ENCODE measurements around the gene ZBTB7A. TPM values are rescaled to one million over a fixed set of nuclear protein-coding genes. Genes with fewer than 3 reads are reported as not detected.

ZBTB7A gene
- 12.3 to 20.4 TPM (median 17.9 TPM) in 5 replicates for total RNA-seq (2022; extraction: Qiagen RNA extraction; ENCODE audit: low read depth)

DNA sequence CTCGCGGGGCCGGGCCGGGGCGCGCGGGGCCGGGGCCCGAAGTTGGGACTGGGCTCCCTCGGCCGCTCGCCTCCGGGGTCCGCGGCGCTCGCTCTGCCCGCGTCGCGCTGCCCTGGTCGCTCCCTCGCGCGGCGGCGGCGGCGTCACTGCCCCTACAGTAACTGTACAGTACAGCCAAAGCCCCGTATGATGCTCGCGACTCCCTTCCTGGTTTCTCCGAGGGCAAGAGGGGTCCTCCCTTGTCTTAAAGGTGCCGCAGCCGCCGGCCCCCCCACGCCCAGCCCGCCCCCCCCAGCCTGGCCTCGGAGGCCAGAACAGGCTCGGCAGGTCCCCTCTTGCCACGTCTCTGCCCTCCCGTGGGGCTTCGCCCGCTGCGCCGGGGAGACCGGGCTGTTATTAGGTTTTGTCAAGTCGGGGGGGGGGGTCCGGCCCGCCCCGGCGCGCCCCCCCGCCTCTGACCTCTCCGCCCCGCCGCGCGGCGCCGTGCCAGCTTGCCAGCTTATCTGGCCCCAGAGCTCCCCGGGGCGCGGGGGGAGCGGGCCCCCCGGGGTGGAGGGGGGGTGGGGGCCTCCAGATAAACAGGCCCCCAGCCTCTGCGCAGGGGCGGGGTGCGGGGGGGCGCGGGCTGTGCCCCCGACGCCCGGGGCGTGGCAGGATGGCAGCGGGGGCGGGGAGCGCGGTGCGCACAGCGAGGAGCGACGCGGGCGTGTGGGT is at the start of gene ZBTB7A:
TSS of gene ZBTB7A (minus strand) at position 218 of the 714 bp plus-strand sequence. CDS start 11,667 bp downstream, outside the sequence.

GRCh38 chr19:4007021-4007835 is 59.5 kb downstream of the ZBTB7A start, which contains the start of gene PIAS4:
Gene PIAS4 (plus strand): TSS chr19:4007736. CDS start chr19:4007761, 25 bp downstream.

Other genes with a start within 250 kb of the ZBTB7A start
- 0.14 to 0.16 TPM in 2 of 5 replicates, not detected in the others for gene ZFR2, start 197.9 kb downstream of the ZBTB7A start, total RNA-seq (2022; extraction: Qiagen RNA extraction; ENCODE audit: low read depth)
- 0.05 to 0.12 TPM (median 0.11 TPM) in 4 of 5 replicates, not detected in the other for gene ATCAY, start 186.2 kb downstream of the ZBTB7A start, total RNA-seq (2022; extraction: Qiagen RNA extraction; ENCODE audit: low read depth)
- gene NMRK2, start 133.8 kb downstream of the ZBTB7A start, total RNA-seq (2022; extraction: Qiagen RNA extraction; ENCODE audit: low read depth) = not detected in 5 replicates
- gene DAPK3, start 95.8 kb downstream of the ZBTB7A start, total RNA-seq (2022; extraction: Qiagen RNA extraction; ENCODE audit: low read depth) = 47.6 to 56.3 TPM (median 52.9 TPM) in 5 replicates
- 884 to 1,119 TPM (median 1,105 TPM) in 5 replicates for gene EEF2, start 81.4 kb downstream of the ZBTB7A start, total RNA-seq (2022; extraction: Qiagen RNA extraction; ENCODE audit: low read depth)
- gene PIAS4, start 59.2 kb downstream of the ZBTB7A start, total RNA-seq (2022; extraction: Qiagen RNA extraction; ENCODE audit: low read depth) = 12.2 to 19.1 TPM (median 16.8 TPM) in 5 replicates
- gene MAP2K2, start 57.2 kb upstream of the ZBTB7A start, total RNA-seq (2022; extraction: Qiagen RNA extraction; ENCODE audit: low read depth) = 96.7 to 143 TPM (median 135 TPM) in 5 replicates
- gene CREB3L3, start 86.7 kb upstream of the ZBTB7A start, total RNA-seq (2022; extraction: Qiagen RNA extraction; ENCODE audit: low read depth) = 0.03 to 0.15 TPM (median 0.09 TPM) in 3 of 5 replicates, not detected in the others
- 22.0 to 32.6 TPM (median 31.3 TPM) in 5 replicates for gene SIRT6, start 115.7 kb upstream of the ZBTB7A start, total RNA-seq (2022; extraction: Qiagen RNA extraction; ENCODE audit: low read depth)
- gene ANKRD24, start 115.8 kb upstream of the ZBTB7A start, total RNA-seq (2022; extraction: Qiagen RNA extraction; ENCODE audit: low read depth) = 0.12 to 0.28 TPM (median 0.21 TPM) in 5 replicates
- 2.8 to 3.5 TPM (median 3.2 TPM) in 5 replicates for gene EBI3, start 162.6 kb upstream of the ZBTB7A start, total RNA-seq (2022; extraction: Qiagen RNA extraction; ENCODE audit: low read depth)
- gene YJU2, start 180.2 kb upstream of the ZBTB7A start, total RNA-seq (2022; extraction: Qiagen RNA extraction; ENCODE audit: low read depth) = 19.6 to 22.8 TPM (median 20.2 TPM) in 5 replicates
- gene SHD, start 212.4 kb upstream of the ZBTB7A start, total RNA-seq (2022; extraction: Qiagen RNA extraction; ENCODE audit: low read depth) = 0.07 to 0.29 TPM (median 0.08 TPM) in 3 of 5 replicates, not detected in the others
- gene TMIGD2, start 235.5 kb upstream of the ZBTB7A start, total RNA-seq (2022; extraction: Qiagen RNA extraction; ENCODE audit: low read depth) = not detected in 5 replicates
- gene FSD1, start 237.7 kb upstream of the ZBTB7A start, total RNA-seq (2022; extraction: Qiagen RNA extraction; ENCODE audit: low read depth) = 6.7 to 8.9 TPM (median 7.8 TPM) in 5 replicates

Data from A549 treated with CpdA at 1 μM for 4 hours (cell line).